ENCODE results near the gene DNM3.

GRCh38 chr1:171864308-171864707 lies 23.0 kb downstream of the DNM3 start:
- TF ChIP-seq CTCF (conservative IDR thresholded peaks at IDR 0.05 in 1 of 2, IDR thresholded peaks at IDR 0.05 in 1 of 2; ENCODE audit: extremely low read depth in 1 of 2, insufficient read depth in 1 of 2, low read depth in 1 of 2, low read length in 2 of 2) (no peak), EZH2 (IDR thresholded peaks at IDR 0.05; ENCODE audit: borderline replicate concordance, low read length) (no peak)
